Transverse colon (tissue), 4 donors: ENCODE measurements around the gene NEK6. TPM values are rescaled to one million over a fixed set of nuclear protein-coding genes. Genes with fewer than 3 reads are reported as not detected.

ENCODE experiments used
- DNase-seq: peaks from one replicate; pipeline ENCODE4 v3.0.0-alpha.2; 2019
- H3K27ac ChIP-seq, 4 donors: fragments of 200-600 bp; sonication (generic); 2 replicates each; pipeline ENCODE4 v1.5.1; 2016 to 2018; ENCODE audit warnings: inconsistent platforms in 4 of 4
- H3K27me3 ChIP-seq: fragments of 200-600 bp; sonication (generic); 2 replicates; pipeline ENCODE4 v1.5.1; 2017; ENCODE audit warnings: inconsistent platforms
- H3K36me3 ChIP-seq, 4 donors: fragments of 200-600 bp; sonication (generic); 2 replicates each; pipeline ENCODE4 v1.5.1; 2017 to 2019; ENCODE audit warnings: inconsistent platforms in 4 of 4
- H3K4me1 ChIP-seq, 4 donors: fragments of 200-600 bp; sonication (generic); 2 replicates each; pipeline ENCODE4 v1.5.1; 2017 to 2020; ENCODE audit warnings: inconsistent platforms in 4 of 4
- H3K4me3 ChIP-seq, 4 donors: fragments of 200-600 bp; sonication (generic); 1 replicate in 1 of 4; 2 replicates in 3 of 4; pipeline versions ENCODE4 v1.5.1 to v1.6.1; 2017 to 2019; ENCODE audit warnings: inconsistent platforms in 4 of 4
- H3K9me3 ChIP-seq, 2 donors: fragments of 200-600 bp; sonication (generic); 2 replicates each; pipeline ENCODE4 v1.5.1; 2017 to 2019; ENCODE audit warnings: inconsistent platforms in 2 of 2
- CTCF ChIP-seq, 5 experiments: fragments of 200-600 bp in 3 of 5; fragments of 450-650 bp in 2 of 5; sonication (generic) in 3 of 5; IDR thresholded peaks; 1 replicate in 2 of 5; 2 replicates in 3 of 5; pipeline ENCODE4 v1.5.1; 2016 to 2017; ENCODE audit warnings: antibody characterized with exemption in 5 of 5, inconsistent platforms in 3 of 5, mild to moderate bottlenecking in 2 of 5, moderate library complexity in 1 of 5
- EP300 ChIP-seq: sonication (generic); formaldehyde crosslinking; IDR thresholded peaks from one replicate; pipeline ENCODE4 v1.6.1; 2017; ENCODE audit warnings: antibody characterized with exemption, low read depth
- POLR2A ChIP-seq: fragments of 450-650 bp; IDR thresholded peaks from one replicate; pipeline ENCODE4 v1.6.1; 2016; ENCODE audit warnings: antibody characterized with exemption, mild to moderate bottlenecking, moderate library complexity
- POLR2AphosphoS5 ChIP-seq, 3 donors: sonication (generic); formaldehyde crosslinking; IDR thresholded peaks; one replicate each; pipeline ENCODE4 v1.6.1; 2016; ENCODE audit warnings: antibody characterized with exemption in 3 of 3
- WGBS, 2 donors: methylation state at CpG; one replicate each; pipeline ENCODE4 v1.1.5; 2018; ENCODE audit warnings: low coverage in 1 of 2; 5-methylcytosine and 5-hydroxymethylcytosine counted together
- in situ Hi-C, 4 donors: fragments of 200-750 bp; cut with MboI; loops; one replicate each; pipeline versions ENCODE4 v1.15.0 to v1.15.1; 2017; ENCODE audit warnings: low sequenced_read_pairs in 3 of 4, low pct_ligation_motif_present in 1 of 4, low pct_unique_long_range_greater_than_20kb in 1 of 4
- intact Hi-C: fragments of 100-400 bp; cut with DNase I; formaldehyde crosslinking; loops from one replicate; pipeline ENCODE4 v1.15.1; 2023; ENCODE audit warnings: low total_unique reads
- total RNA-seq, 4 donors: library from RNA; depleted of rRNA; stranded (reverse); fragments of >200 nt; gene quantifications; one replicate each; pipeline ENCODE4 v1.1.0, GENCODE V29; 2016

NEK6 gene
- total RNA-seq, 4 donors from 2014 or later: 12.3 to 31.1 (median 21.6) TPM

- peaks cover 0 to 42% (median 13%) of the 10 kb centered on the region in 4 donors for H3K4me1 ChIP-seq
- in situ Hi-C loops (no loop called here), intact Hi-C loops (no loop called here)
- H3K36me3 ChIP-seq: peaks cover 0 to 14% (median 0%) of the 10 kb centered on the region in 4 donors
- H3K9me3 ChIP-seq: no peaks in the 10 kb centered on the region
- H3K4me3 ChIP-seq: no peak overlapping the region
- no peaks in the 10 kb centered on the region for H3K27me3 ChIP-seq
- no peak for DNase-seq
- TF ChIP-seq POLR2AphosphoS5 (IDR thresholded peaks at IDR 0.05): no peak
- TF ChIP-seq CTCF (IDR thresholded peaks at IDR 0.05): no peak
- TF ChIP-seq EP300: no peak
- TF ChIP-seq POLR2A: no peak
- H3K27ac ChIP-seq: no peak overlapping the region
- WGBS, 2 donors: 95 to 100% methylated on average over 1 to 5 of the region's 5 CpGs
These were observed 127.1 kb downstream of the NEK6 start for GRCh38 chr9:124384846-124385245.

GRCh38 chr9:124385623-124386022, 127.9 kb downstream of the NEK6 start:
- intact Hi-C loops: no loop called here
- H3K4me3 ChIP-seq: no peak overlapping the region
- peaks cover 1 to 50% (median 18%) of the 10 kb centered on the region in 4 donors for H3K4me1 ChIP-seq
- TF ChIP-seq CTCF (IDR thresholded peaks at IDR 0.05) (no peak), POLR2AphosphoS5 (IDR thresholded peaks at IDR 0.05) (no peak), POLR2A (no peak), EP300 (no peak)
- H3K36me3 ChIP-seq: peaks cover 0 to 9% (median 0%) of the 10 kb centered on the region in 4 donors
- H3K9me3 ChIP-seq: no peaks in the 10 kb centered on the region
- in situ Hi-C loops: no loop called here
- no peak overlapping the region for H3K27ac ChIP-seq
- H3K27me3 ChIP-seq: no peaks in the 10 kb centered on the region
- DNase-seq: no peak
- 81 to 86% methylated on average over 5 to 7 of the region's 7 CpGs for WGBS, 2 donors

- DNase-seq: no peak
- intact Hi-C loops: no loop called here
- Histone ChIP-seq H3K4me1 (peaks cover 5 to 55% (median 24%) of the 10 kb centered on the region in 4 donors), H3K36me3 (peaks cover 0 to 9% (median 0%) of the 10 kb centered on the region in 4 donors), H3K27ac (peak overlapping the region in 2 of 4 donors; percentile 12 to 15), H3K4me3 (no peak overlapping the region), H3K27me3 (no peaks in the 10 kb centered on the region), H3K9me3 (no peaks in the 10 kb centered on the region)
- in situ Hi-C loops: no loop called here
- WGBS, 2 donors: 45 to 72% methylated on average over 3 of the region's 3 CpGs
- TF ChIP-seq CTCF (IDR thresholded peaks at IDR 0.05) (no peak), POLR2A (no peak), POLR2AphosphoS5 (IDR thresholded peaks at IDR 0.05) (peak in 1 of 3 donors; percentile 13), EP300 (no peak)
These were observed 128.5 kb downstream of the NEK6 start for GRCh38 chr9:124386201-124386600.

- no peaks in the 10 kb centered on the region for H3K27me3 ChIP-seq
- intact Hi-C loops: no loop called here
- 92 to 93% methylated on average over 4 to 12 of the region's 12 CpGs for WGBS, 2 donors
These were observed 130.7 kb downstream of the NEK6 start for GRCh38 chr9:124388275-124389048.

More at GRCh38 chr9:124388275-124389048, 130.7 kb downstream of the NEK6 start:
- Histone ChIP-seq H3K36me3 (peaks cover 0 to 9% (median 0%) of the 10 kb centered on the region in 4 donors), H3K9me3 (no peaks in the 10 kb centered on the region), H3K4me1 (peaks cover 5 to 65% (median 34%) of the 10 kb centered on the region in 4 donors), H3K4me3 (no peak overlapping the region), H3K27ac (no peak overlapping the region)
- in situ Hi-C loops: no loop called here
- TF ChIP-seq POLR2AphosphoS5 (IDR thresholded peaks at IDR 0.05) (no peak), EP300 (no peak), POLR2A (no peak), CTCF (IDR thresholded peaks at IDR 0.05) (no peak)
- no peak for DNase-seq
